C4-2B (cell line): ENCODE data around the gene WIZ.

ENCODE experiments used
- H3K27ac ChIP-seq: fragments of 450-650 bp; 2 replicates; pipeline ENCODE4 v1.5.1; 2017
- ZFX ChIP-seq: fragments of 450-650 bp; IDR thresholded peaks from 2 replicates; pipeline ENCODE4 v1.6.1; 2017
- TF ChIP-seq, protein P1 (sequence below): fragments of 450-650 bp; conservative IDR thresholded peaks from 2 replicates; pipeline ENCODE4 v1.5.1; 2017; ENCODE audit warnings: mild to moderate bottlenecking

The WIZ gene

DNA sequence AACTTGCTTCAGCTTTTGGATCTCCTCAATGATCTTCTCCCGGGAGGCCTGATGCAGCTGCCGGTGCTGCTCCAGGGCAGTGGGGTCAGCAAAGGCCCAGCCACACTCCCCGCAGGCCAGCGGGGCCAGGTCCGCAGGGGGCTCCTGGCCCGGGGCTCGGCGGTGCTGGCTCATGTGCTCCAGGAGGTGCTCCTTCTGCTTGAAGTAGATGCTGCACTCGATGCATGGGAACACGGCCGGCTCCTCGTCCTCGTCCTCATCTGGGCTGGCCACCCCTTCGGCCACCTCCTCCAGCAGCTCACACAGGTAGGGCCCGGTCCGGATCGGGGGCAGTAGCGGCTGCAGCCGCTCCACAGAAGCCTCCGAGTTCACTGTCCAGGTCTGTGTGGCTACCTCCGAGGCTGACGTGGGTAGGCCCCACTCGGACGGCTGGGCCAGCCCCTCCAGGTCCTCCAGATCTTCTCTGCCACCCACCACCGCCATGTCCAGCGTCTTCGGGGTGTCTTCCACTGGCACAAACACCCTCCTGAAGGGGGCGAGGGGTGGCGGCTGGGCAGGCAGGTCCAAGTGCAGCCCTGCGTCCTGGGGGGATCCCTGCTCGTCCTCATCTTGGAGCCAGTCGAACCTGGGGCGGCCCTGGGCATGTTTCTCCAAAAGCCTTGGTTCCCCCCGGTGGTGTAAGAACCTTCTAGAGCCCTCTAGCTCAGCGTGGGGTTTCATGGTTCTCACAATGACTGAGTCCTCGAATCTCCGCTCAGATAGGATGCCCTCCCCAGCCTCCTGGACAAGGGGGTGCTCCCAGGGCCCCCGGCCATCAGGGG, 9.7 kb downstream of the WIZ start:
- no peak overlapping the region for H3K27ac ChIP-seq
- TF ChIP-seq ZFX = no peak
- TF ChIP-seq, protein P1, sequence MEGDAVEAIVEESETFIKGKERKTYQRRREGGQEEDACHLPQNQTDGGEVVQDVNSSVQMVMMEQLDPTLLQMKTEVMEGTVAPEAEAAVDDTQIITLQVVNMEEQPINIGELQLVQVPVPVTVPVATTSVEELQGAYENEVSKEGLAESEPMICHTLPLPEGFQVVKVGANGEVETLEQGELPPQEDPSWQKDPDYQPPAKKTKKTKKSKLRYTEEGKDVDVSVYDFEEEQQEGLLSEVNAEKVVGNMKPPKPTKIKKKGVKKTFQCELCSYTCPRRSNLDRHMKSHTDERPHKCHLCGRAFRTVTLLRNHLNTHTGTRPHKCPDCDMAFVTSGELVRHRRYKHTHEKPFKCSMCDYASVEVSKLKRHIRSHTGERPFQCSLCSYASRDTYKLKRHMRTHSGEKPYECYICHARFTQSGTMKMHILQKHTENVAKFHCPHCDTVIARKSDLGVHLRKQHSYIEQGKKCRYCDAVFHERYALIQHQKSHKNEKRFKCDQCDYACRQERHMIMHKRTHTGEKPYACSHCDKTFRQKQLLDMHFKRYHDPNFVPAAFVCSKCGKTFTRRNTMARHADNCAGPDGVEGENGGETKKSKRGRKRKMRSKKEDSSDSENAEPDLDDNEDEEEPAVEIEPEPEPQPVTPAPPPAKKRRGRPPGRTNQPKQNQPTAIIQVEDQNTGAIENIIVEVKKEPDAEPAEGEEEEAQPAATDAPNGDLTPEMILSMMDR = no peak

DNA sequence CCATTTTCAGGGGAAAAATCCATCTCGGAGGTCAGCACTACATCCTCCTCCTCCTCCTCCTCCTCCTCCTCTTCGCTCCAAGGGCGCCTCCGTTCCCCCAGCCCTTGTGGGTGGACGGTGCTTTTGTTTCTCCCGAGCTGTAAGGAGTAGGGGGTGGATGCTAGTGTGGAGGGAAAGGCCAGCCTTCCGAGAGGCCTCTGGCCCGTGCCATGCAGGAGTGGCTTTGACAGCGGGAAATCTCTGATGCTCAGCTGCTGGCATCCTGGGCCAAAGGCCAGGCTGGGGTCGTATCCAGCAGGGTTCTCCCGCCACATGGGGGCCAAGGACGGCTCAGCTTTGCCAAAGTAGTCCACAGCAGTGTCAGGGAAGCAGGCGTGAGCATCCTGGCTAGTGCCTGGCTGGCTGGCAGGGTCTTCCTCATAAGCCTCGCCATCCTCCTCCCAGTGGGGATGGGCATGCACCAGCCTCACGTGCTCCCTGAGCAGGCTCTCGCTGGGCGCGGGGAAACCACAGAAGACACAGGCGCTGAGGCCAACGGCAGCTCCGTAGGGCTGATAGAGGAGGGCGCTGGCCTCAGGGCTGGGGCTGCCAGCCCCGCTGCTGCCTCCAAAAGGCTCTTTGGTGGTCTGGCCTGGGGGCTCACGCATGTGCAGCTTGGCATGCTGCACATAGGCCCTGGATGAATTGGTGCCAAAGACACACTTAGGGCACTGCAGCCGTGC, 10.5 kb downstream of the WIZ start:
- H3K27ac ChIP-seq = no peak overlapping the region

DNA sequence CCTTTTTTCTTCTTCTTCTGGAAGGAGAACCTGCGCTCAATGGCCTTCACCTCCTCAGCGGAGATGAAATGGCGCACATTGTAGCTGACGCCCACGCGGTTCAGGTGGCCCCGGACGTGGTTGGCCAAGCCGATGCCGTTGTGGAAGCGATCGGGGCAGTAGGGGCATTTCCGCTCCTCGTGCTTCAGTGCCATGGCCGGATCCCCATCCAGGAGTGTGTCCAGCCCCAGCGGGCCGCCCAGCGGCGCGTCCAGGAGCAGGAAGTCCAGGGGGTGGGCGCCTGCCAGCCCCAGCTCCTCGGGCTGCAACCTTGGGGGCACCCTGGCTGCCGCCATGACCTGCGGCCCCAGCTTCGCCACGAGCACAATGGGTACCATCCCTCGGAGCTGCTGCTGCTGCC, 11.2 kb downstream of the WIZ start:
- no peak overlapping the region for H3K27ac ChIP-seq
- TF ChIP-seq, protein P1 = no peak
- no peak for TF ChIP-seq ZFX

More for the DNA sequence above, 10.5 kb downstream of the WIZ start:
- TF ChIP-seq, protein P1 = no peak
- TF ChIP-seq ZFX = no peak

DNA sequence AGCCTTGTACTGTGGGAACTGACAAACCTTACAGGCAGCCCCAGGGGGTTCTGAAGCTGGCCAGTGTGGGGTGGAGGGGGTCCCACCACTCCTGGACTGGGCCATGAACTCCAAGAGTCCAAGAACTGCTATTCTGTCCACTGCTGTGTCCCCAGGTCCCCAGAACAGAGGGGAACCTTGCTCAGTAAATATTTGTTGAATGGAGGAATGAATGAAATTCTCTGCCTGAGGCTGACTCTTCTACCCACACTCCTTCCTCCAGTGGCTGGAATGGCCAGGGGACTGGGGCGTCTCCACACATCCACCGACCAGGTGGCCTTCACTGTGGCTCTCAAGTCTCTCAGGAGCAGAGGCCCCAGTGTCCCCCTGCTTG, 11.6 kb downstream of the WIZ start:
- H3K27ac ChIP-seq = no peak overlapping the region
- TF ChIP-seq, protein P1 = no peak
- no peak for TF ChIP-seq ZFX

DNA sequence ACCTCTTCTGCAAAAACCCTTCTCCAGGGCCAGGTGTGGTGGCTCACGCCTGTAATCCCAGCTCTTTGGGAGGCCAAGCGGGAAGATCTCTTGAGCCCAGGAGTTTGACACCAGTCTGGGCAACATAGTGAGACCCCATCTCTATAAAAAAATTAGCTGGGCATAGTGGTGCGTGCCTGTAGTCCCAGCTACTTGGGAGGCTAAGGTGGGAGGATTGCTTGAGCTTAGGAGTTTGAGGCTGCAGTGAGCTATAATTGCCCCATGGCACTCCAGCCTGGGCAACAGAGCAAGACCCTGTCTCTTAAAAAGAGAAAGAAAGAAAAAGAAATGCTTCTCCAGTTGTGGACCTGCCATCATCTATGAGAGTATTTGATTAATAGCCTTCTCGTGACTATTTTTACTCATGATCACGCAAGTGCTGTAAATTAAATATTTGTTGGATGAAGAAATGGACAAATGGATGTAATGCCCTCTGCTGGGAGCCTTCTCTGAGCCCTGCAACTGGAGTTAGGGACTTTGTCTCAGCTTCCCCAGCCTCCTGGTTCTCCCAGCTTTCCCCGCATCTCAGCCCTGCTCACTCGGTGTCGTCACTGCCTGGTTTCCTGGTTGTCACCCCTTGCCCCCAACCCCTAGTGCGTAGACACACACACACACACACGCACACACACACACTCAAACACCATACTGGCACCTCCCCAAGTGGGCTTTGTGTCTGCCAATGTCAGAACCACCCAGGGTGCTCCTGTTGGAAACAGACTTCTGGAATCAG, 12.2 kb downstream of the WIZ start:
- TF ChIP-seq ZFX = no peak
- TF ChIP-seq, protein P1 = no peak
- H3K27ac ChIP-seq = no peak overlapping the region

DNA sequence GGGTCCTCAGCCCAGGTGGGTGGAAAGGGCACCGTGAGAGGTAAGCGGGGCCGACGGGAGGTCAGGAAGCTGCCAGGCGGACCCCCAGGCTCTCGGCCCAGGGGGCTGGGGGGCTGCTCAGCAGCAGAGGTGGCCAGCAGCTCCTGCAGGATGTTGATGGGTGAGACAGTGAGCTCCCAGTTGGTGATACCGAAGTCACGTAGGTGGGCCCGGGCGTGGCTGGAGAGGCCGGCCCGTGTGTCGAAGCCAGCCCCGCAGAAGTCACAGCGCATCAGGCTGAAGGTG, 13.0 kb downstream of the WIZ start:
- H3K27ac ChIP-seq = no peak overlapping the region
- TF ChIP-seq, protein P1 = no peak
- TF ChIP-seq ZFX = no peak
